Progenitor cell of endocrine pancreas (in vitro differentiated cells): Measurements from ENCODE around the gene CRYBB1. TPM values are rescaled to one million over a fixed set of nuclear protein-coding genes. Genes with fewer than 3 reads are reported as not detected.

Source experiments
- DNase-seq: peaks from one replicate; pipeline ENCODE4 v3.0.0; 2021; ENCODE audit warnings: low spot score; ENCODE audit not compliant: unreplicated experiment
- H3K27ac Mint-ChIP-seq: 2 replicates; pipeline ENCODE4 v1.8.0; 2021; ENCODE audit warnings: mild to moderate bottlenecking, moderate library complexity, mixed read lengths
- H3K27me3 Mint-ChIP-seq: 2 replicates; pipeline ENCODE4 v1.8.0; 2021; ENCODE audit warnings: mixed read lengths
- H3K36me3 Mint-ChIP-seq: 2 replicates; pipeline ENCODE4 v1.8.0; 2022; ENCODE audit warnings: mixed read lengths; ENCODE audit not compliant: insufficient read depth
- H3K4me1 Mint-ChIP-seq: 2 replicates; pipeline ENCODE4 v1.8.0; 2021; ENCODE audit warnings: low read depth, mixed read lengths
- H3K4me3 Mint-ChIP-seq: 2 replicates; pipeline ENCODE4 v1.8.0; 2021; ENCODE audit warnings: low read depth, mild to moderate bottlenecking, moderate library complexity, mixed read lengths
- H3K9me3 Mint-ChIP-seq: 2 replicates; pipeline ENCODE4 v1.8.0; 2021; ENCODE audit warnings: low read depth, mixed read lengths
- total RNA-seq: library from RNA; stranded (reverse); gene quantifications from 2 replicates; pipeline ENCODE4 v1.2.1, GENCODE V29; 2021
- TF ChIP-seq, protein P1 (sequence below): fragments of 200-600 bp; sonication (generic); IDR thresholded peaks from one replicate; pipeline ENCODE4 v1.5.0; 2021; ENCODE audit warnings: antibody characterized with exemption, mild to moderate bottlenecking; ENCODE audit not compliant: unreplicated experiment

The CRYBB1 gene
- total RNA-seq, 1 donor from 2014 or later, result not detected

DNA sequence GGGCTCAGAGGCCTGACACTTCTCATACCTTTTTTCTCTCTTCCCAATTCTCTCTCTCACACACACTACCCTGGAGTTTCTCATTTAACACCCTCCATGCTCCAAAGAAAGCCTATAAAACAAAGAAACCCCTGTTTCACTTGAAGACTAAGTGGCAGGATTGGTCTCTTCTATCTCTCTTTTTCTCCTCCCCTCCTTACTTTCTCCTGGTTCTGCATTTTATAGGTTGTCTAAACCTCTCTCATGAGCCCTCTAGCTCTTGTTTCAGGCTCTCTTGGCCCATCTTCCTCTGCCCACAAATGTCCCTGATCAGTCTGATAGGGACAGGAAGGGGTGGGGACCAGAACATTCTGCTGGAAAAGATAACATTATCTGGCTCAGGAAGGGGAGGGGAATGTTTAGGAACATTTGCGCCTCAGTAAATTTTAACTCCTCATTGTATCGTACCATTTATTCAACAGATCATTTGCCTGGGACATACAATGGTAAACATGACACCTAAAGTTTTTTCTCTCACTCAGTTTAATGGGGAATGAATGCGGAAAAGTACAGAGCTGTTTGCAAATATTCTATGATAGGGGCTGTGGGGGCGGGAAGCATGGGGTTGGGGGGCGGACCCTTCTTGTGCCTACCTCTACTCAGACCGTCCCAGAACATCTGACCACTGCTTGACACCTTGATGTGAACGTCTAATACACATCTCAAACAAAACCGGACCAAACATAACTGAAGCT is 14.8 kb upstream of the CRYBB1 start:
- no peaks in the 10 kb centered on the region for H3K36me3 Mint-ChIP-seq
- DNase-seq, result no peak
- no peaks in the 10 kb centered on the region for H3K9me3 Mint-ChIP-seq
- no peak overlapping the region for H3K4me3 Mint-ChIP-seq
- TF ChIP-seq, protein P1, sequence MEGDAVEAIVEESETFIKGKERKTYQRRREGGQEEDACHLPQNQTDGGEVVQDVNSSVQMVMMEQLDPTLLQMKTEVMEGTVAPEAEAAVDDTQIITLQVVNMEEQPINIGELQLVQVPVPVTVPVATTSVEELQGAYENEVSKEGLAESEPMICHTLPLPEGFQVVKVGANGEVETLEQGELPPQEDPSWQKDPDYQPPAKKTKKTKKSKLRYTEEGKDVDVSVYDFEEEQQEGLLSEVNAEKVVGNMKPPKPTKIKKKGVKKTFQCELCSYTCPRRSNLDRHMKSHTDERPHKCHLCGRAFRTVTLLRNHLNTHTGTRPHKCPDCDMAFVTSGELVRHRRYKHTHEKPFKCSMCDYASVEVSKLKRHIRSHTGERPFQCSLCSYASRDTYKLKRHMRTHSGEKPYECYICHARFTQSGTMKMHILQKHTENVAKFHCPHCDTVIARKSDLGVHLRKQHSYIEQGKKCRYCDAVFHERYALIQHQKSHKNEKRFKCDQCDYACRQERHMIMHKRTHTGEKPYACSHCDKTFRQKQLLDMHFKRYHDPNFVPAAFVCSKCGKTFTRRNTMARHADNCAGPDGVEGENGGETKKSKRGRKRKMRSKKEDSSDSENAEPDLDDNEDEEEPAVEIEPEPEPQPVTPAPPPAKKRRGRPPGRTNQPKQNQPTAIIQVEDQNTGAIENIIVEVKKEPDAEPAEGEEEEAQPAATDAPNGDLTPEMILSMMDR, result no peak
- peaks cover 10% of the 10 kb centered on the region for H3K4me1 Mint-ChIP-seq
- H3K27ac Mint-ChIP-seq, result peak overlapping the region; percentile 8
- peaks cover 10% of the 10 kb centered on the region for H3K27me3 Mint-ChIP-seq

DNA sequence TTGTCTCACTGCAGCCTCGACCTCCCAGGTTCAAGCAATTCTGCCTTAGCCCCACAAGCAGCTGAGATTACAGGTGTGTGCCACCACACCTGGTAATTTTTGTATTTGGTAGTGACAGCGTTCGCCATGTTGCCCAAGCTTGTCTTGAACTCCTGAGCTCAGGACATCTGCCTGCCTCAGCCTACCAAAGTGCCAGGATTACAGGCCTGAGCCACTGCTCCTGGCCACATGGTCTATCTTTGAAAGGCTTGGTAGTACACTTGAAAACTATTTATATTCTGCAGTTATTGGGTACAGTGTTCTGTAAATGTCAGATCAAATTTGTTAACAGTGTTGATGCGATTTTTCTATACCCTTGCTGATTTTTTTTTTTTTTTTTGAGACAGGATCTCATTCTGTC is 13.5 kb upstream of the CRYBB1 start:
- Mint-ChIP-seq H3K36me3 (no peaks in the 10 kb centered on the region), H3K27ac (no peak overlapping the region), H3K4me1 (peaks cover 10% of the 10 kb centered on the region), H3K27me3 (peaks cover 10% of the 10 kb centered on the region), H3K4me3 (no peak overlapping the region), H3K9me3 (no peaks in the 10 kb centered on the region)
- TF ChIP-seq, protein P1, result no peak
- DNase-seq, result no peak

DNA sequence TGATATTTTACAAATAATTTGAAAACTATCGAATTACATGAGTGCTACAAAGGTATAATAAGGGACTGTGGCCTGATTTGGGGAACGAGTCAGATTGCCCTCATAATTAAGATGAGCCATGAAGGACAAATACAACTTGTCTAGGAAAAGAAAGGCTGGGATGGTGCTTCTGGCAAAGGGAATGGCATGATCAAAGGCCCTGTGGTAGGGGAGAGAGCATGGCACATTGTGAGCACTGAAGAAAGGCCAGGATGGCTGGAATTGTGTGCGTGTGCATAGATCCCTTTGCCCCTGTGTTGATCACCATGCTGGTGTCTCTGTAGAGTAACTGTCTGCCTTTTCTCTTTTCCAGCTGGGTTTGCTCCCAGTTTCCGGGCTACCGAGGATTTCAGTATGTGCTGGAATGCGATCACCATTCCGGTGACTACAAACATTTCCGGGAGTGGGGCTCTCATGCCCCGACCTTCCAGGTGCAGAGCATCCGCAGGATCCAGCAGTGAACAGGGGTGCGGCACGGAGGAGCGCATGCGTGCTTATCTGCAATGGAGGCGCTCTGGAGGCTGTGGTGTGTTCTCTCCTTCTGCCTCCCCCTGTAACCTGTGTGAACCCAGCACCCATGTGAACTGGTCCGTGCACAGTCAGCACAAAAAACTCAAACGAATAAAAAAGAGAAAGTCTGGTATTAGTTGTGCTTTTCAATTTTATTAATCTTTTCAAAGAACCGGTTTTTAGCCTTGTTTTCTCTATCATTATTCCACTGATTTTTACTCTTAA is 12.3 kb upstream of the CRYBB1 start:
- Mint-ChIP-seq H3K36me3 (no peaks in the 10 kb centered on the region), H3K4me1 (peaks cover 10% of the 10 kb centered on the region), H3K9me3 (no peaks in the 10 kb centered on the region), H3K4me3 (no peak overlapping the region), H3K27ac (no peak overlapping the region), H3K27me3 (peaks cover 8% of the 10 kb centered on the region)
- no peak for DNase-seq
- TF ChIP-seq, protein P1, result no peak

DNA sequence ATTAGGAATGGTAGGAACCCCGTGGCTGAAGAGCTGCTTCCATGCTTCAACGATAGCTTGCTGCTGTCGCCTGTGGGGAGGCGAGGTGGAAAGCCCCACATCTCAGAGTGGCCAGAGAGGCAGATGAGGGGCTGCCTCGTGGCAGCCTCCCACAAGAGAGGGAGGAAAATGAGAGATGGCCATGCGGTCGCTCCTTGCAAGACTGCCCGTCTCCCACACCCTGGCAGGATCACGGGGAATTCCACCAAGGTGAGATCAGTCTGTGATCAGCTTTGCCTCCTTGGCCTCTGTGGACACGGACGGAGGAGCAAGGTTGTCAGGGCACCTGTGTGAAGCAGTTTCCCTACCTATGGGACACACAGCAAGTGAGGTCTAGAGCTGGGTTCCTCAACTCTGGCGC is 7.0 kb upstream of the CRYBB1 start:
- Mint-ChIP-seq H3K9me3 (no peaks in the 10 kb centered on the region), H3K4me1 (no peaks in the 10 kb centered on the region), H3K27me3 (peaks cover 15% of the 10 kb centered on the region), H3K27ac (no peak overlapping the region), H3K4me3 (no peak overlapping the region), H3K36me3 (no peaks in the 10 kb centered on the region)
- TF ChIP-seq, protein P1, result no peak
- DNase-seq, result no peak

DNA sequence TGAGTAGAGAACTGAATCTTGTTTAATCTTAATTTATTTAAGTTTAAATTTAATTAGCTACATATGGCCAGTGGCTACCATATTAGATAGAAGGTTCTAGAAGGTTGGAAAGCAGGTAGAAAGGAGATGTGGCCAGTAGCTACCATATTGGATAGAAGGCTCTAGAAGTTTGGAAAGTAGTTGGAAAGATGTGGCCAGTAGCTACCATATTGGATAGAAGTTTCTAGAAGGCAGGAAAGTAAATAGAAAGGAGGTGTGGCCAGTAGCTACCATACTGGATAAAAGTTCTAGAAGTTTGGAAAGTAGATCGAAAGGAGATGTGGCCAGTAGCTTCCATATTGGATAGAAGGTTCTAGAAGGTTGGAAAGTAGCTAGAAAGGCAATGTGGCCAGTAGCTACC is 6.2 kb upstream of the CRYBB1 start:
- Mint-ChIP-seq H3K27me3 (peaks cover 16% of the 10 kb centered on the region), H3K4me3 (no peak overlapping the region), H3K27ac (no peak overlapping the region), H3K9me3 (no peaks in the 10 kb centered on the region), H3K4me1 (no peaks in the 10 kb centered on the region), H3K36me3 (no peaks in the 10 kb centered on the region)
- TF ChIP-seq, protein P1, result no peak
- DNase-seq, result no peak
